Measurements from ENCODE around the gene CHST3.

The CHST3 gene

GRCh38 chr10:72050873-72051272 is 86.7 kb downstream of the CHST3 start:
- in situ Hi-C loops (cut with MboI; ENCODE audit: low sequenced_read_pairs), result no loop called here

- in situ Hi-C loops (cut with MboI; ENCODE audit: low sequenced_read_pairs), result no loop called here
These were observed 89.5 kb downstream of the CHST3 start for GRCh38 chr10:72053690-72054089.

- in situ Hi-C loops (cut with MboI; ENCODE audit: low sequenced_read_pairs), result no loop called here
These were observed 91.9 kb downstream of the CHST3 start for GRCh38 chr10:72056113-72056512.

- in situ Hi-C loops (cut with MboI; ENCODE audit: low sequenced_read_pairs), result no loop called here
These were observed 92.9 kb downstream of the CHST3 start for GRCh38 chr10:72056932-72057751.

GRCh38 chr10:72058347-72058898 is 94.2 kb downstream of the CHST3 start:
- in situ Hi-C loops (cut with MboI; ENCODE audit: low sequenced_read_pairs), result no loop called here

GRCh38 chr10:72058989-72059842 is 95.0 kb downstream of the CHST3 start:
- in situ Hi-C loops (cut with MboI; ENCODE audit: low sequenced_read_pairs), result no loop called here

- in situ Hi-C loops (cut with MboI; ENCODE audit: low sequenced_read_pairs), result no loop called here
These were observed 95.9 kb downstream of the CHST3 start for GRCh38 chr10:72059843-72060822.

- in situ Hi-C loops (cut with MboI; ENCODE audit: low sequenced_read_pairs), result no loop called here
These were observed 97.3 kb downstream of the CHST3 start for GRCh38 chr10:72061491-72061890.

- in situ Hi-C loops (cut with MboI; ENCODE audit: low sequenced_read_pairs), result no loop called here
These were observed 97.7 kb downstream of the CHST3 start for GRCh38 chr10:72061930-72062329.

GRCh38 chr10:72062382-72062781 is 98.2 kb downstream of the CHST3 start:
- in situ Hi-C loops (cut with MboI; ENCODE audit: low sequenced_read_pairs), result no loop called here

Data from hTERT RPE-1 (cell line).